HL-60 (cell line): ENCODE data around the gene CD300C.

Source experiments
- DNase-seq, 2 experiments: peaks; one replicate each; pipeline ENCODE4 v3.0.0-alpha.2; 2010 to 2020; ENCODE audit warnings: low read depth in 1 of 2, low spot score in 1 of 2
- H3K27ac ChIP-seq: fragments of 250-450 bp; sonication (Bioruptor Pico); replicated peaks from 2 replicates; pipeline ENCODE4 v1.5.1; 2020; ENCODE audit warnings: mild to moderate bottlenecking, moderate library complexity
- H3K27me3 ChIP-seq: fragments of 250-450 bp; sonication (Bioruptor Pico); 2 replicates; pipeline ENCODE4 v1.5.1; 2021; ENCODE audit warnings: mild to moderate bottlenecking, moderate library complexity; ENCODE audit not compliant: insufficient read depth, poor library complexity, severe bottlenecking
- H3K4me3 ChIP-seq: replicated peaks from 2 replicates; pipeline ENCODE4 v1.5.1; 2011; ENCODE audit warnings: mild to moderate bottlenecking, control low read depth, low read length; ENCODE audit not compliant: insufficient read depth
- GABPA ChIP-seq: IDR thresholded peaks from 2 replicates; pipeline ENCODE4 v1.6.1; 2012; ENCODE audit warnings: low read depth
- POLR2AphosphoS5 ChIP-seq: IDR thresholded peaks from 2 replicates; pipeline ENCODE4 v1.6.1; 2012; ENCODE audit warnings: low read depth
- SPI1 ChIP-seq: IDR thresholded peaks from 2 replicates; pipeline ENCODE4 v1.6.1; 2012; ENCODE audit warnings: low read depth, mild to moderate bottlenecking, borderline replicate concordance
- TF ChIP-seq, protein P1 (sequence below): IDR thresholded peaks from one replicate; pipeline ENCODE4 v1.5.1; 2011; ENCODE audit warnings: low read length, control low read depth, inconsistent platforms; ENCODE audit not compliant: insufficient read depth
- TF ChIP-seq, protein P2 (sequence below): IDR thresholded peaks from 2 replicates; pipeline ENCODE4 v1.6.1; 2012; ENCODE audit warnings: low read depth; ENCODE audit not compliant: insufficient replicate concordance

Gene CD300C

DNA sequence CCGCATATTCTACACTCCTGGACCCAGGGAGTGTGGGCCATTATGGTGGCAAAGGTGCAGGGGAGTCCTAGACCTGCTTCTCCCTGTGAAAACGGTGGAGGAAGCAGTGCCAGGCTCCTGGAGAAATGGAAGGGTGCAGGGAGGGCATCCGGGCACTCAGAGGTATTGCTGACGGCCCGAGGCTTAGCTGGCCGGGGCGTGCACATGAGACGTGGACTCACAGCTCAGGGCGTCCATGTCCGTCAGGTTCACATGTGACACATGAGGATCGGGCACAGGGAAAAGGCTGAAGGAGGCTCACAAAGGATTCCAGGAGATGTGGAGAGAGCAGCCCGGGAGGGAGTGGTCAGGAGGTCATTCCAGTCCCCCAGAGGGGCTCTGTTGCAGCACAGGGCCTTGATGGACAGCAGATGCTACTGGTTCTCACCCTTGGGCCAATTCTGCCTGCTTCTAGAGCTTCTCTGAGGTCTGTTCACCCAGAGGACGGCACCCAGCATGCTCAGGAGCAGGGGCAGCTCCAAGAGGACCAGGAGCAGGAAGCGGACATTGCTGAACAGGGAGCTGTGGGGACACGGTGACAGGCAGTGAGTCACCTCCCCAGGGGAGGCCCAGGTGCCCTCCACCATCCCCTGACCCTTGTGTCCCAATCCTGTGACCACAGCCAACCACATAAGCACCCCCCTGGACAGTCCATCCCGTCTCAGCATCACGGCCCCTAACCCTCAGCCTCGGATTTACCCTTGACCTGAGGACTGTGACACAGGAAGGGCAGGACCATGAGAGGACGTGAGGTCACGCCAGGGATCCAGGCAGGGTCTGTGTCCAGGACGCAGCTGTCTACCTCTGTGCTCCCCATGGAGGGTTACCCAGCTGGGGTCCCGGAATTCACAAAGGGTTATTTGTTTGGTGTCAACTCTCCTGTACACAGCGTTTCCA is 4.5 kb downstream of the CD300C start:
- no peak for DNase-seq
- H3K27ac ChIP-seq, result no peak overlapping the region
- TF ChIP-seq, protein P1, sequence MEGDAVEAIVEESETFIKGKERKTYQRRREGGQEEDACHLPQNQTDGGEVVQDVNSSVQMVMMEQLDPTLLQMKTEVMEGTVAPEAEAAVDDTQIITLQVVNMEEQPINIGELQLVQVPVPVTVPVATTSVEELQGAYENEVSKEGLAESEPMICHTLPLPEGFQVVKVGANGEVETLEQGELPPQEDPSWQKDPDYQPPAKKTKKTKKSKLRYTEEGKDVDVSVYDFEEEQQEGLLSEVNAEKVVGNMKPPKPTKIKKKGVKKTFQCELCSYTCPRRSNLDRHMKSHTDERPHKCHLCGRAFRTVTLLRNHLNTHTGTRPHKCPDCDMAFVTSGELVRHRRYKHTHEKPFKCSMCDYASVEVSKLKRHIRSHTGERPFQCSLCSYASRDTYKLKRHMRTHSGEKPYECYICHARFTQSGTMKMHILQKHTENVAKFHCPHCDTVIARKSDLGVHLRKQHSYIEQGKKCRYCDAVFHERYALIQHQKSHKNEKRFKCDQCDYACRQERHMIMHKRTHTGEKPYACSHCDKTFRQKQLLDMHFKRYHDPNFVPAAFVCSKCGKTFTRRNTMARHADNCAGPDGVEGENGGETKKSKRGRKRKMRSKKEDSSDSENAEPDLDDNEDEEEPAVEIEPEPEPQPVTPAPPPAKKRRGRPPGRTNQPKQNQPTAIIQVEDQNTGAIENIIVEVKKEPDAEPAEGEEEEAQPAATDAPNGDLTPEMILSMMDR, result no peak
- TF ChIP-seq SPI1, result no peak
- TF ChIP-seq POLR2AphosphoS5, result no peak
- TF ChIP-seq, protein P2, sequence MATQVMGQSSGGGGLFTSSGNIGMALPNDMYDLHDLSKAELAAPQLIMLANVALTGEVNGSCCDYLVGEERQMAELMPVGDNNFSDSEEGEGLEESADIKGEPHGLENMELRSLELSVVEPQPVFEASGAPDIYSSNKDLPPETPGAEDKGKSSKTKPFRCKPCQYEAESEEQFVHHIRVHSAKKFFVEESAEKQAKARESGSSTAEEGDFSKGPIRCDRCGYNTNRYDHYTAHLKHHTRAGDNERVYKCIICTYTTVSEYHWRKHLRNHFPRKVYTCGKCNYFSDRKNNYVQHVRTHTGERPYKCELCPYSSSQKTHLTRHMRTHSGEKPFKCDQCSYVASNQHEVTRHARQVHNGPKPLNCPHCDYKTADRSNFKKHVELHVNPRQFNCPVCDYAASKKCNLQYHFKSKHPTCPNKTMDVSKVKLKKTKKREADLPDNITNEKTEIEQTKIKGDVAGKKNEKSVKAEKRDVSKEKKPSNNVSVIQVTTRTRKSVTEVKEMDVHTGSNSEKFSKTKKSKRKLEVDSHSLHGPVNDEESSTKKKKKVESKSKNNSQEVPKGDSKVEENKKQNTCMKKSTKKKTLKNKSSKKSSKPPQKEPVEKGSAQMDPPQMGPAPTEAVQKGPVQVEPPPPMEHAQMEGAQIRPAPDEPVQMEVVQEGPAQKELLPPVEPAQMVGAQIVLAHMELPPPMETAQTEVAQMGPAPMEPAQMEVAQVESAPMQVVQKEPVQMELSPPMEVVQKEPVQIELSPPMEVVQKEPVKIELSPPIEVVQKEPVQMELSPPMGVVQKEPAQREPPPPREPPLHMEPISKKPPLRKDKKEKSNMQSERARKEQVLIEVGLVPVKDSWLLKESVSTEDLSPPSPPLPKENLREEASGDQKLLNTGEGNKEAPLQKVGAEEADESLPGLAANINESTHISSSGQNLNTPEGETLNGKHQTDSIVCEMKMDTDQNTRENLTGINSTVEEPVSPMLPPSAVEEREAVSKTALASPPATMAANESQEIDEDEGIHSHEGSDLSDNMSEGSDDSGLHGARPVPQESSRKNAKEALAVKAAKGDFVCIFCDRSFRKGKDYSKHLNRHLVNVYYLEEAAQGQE, result no peak
- TF ChIP-seq GABPA, result no peak
- no peak overlapping the region for H3K4me3 ChIP-seq
- H3K27me3 ChIP-seq, result no peaks in the 10 kb centered on the region

DNA sequence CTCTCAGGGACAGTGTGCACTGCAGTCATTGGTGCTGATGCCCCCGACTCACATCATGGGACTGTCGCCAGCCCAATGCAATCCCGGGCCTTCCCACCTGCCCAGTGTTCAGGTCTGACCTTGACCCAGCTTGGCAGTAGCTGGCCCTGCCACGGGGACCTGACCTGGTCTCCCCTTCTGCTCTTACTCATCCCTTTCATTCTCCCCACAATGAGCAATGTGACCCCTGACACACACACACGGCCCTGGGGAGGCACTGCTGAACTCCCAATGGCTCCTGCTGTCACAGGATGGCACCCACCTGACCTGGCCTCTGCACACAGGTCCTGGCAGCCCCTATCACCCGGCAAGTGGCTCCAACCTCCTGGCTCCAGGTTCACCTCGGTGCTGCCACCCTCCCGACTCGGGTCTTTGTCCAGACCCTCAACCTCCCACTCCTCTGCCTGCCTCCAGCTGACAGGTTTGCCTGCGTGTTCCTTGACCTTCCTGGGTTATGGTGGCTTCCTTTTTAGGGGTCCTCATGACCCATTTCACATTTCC is 6.6 kb downstream of the CD300C start:
- Histone ChIP-seq H3K4me3 (no peak overlapping the region), H3K27me3 (no peaks in the 10 kb centered on the region), H3K27ac (no peak overlapping the region)
- no peak for DNase-seq
- TF ChIP-seq SPI1 (no peak), GABPA (no peak), POLR2AphosphoS5 (no peak)
- TF ChIP-seq, protein P2, result no peak
- TF ChIP-seq, protein P1, result no peak

DNA sequence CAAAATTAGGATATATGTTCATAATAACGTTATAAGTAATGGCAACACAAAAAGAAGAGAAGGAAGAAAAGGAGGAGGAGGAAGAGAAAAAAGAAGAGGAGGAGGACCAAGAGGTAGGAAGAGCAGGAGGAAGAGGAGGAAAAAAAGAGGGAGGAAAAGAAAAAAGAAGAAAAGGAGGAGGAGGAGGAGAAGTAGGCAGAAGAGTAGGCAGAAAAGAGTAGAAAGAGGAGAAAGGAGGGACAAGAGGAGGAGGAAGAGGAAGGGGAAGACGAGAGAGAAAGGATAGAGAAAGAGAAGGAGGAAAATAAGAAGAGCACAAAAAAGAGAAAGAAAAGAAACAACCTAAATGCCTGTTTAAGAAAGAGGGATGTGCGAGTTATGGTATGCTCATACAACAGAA is 9.0 kb downstream of the CD300C start:
- no peak overlapping the region for H3K27ac ChIP-seq
- no peak for DNase-seq
- H3K4me3 ChIP-seq, result no peak overlapping the region
- TF ChIP-seq GABPA (no peak), POLR2AphosphoS5 (no peak), SPI1 (no peak)
- TF ChIP-seq, protein P2, result no peak
- TF ChIP-seq, protein P1, result no peak
- no peaks in the 10 kb centered on the region for H3K27me3 ChIP-seq
